Heart right ventricle (tissue), 16 donors: ENCODE results near the gene GNB1L. TPM values are rescaled to one million over a fixed set of nuclear protein-coding genes. Genes with fewer than 3 reads are reported as not detected.

Experiments used
- ATAC-seq, 8 donors: fragments of 200-7000 bp; cut with Tn5 transposase; one replicate each; pipeline ENCODE4 v1.9.1; 2020; ENCODE audit warnings: mild to moderate bottlenecking in 8 of 8, moderate library complexity in 8 of 8, moderate number of reproducible peaks in 1 of 8
- DNase-seq, 2 donors: peaks; one replicate each; pipeline ENCODE4 v3.0.0-alpha.2; 2020
- H3K27ac ChIP-seq, 10 donors: fragments of 200-600 bp; sonication (generic) in 2 of 10; one replicate each; pipeline versions ENCODE4 v1.5.0 to v1.8.0; 2020 to 2022; ENCODE audit warnings: mild to moderate bottlenecking in 3 of 10
- H3K27me3 ChIP-seq, 7 donors: fragments of 200-600 bp; one replicate each; pipeline ENCODE4 v1.8.0; 2021 to 2022; ENCODE audit warnings: mild to moderate bottlenecking in 2 of 7
- H3K36me3 ChIP-seq, 9 donors: fragments of 200-600 bp; sonication (generic) in 1 of 9; one replicate each; pipeline versions ENCODE4 v1.5.0 to v1.8.0; 2020 to 2022; ENCODE audit warnings: mild to moderate bottlenecking in 2 of 9
- H3K4me1 ChIP-seq, 9 donors: fragments of 200-600 bp; sonication (generic) in 1 of 9; one replicate each; pipeline versions ENCODE4 v1.5.0 to v1.8.0; 2020 to 2022; ENCODE audit warnings: mild to moderate bottlenecking in 4 of 9
- H3K4me3 ChIP-seq, 10 donors: fragments of 200-600 bp; sonication (generic) in 2 of 10; one replicate each; pipeline versions ENCODE4 v1.5.0 to v1.8.0; 2020 to 2022; ENCODE audit warnings: mild to moderate bottlenecking in 7 of 10, moderate library complexity in 2 of 10
- H3K9me3 ChIP-seq, 11 donors: fragments of 200-600 bp in 10 of 11; sonication (generic) in 2 of 11; one replicate each; pipeline versions ENCODE4 v1.5.0 to v1.8.0; 2013 to 2022; ENCODE audit warnings: mild to moderate bottlenecking in 2 of 11, control low read depth in 1 of 11, moderate library complexity in 1 of 11
- WGBS, 2 donors: extraction: QIAGEN DNeasy Blood & Tissue Kit; methylation state at CpG; one replicate each; pipeline ENCODE4 v1.1.7; 2013; ENCODE audit warnings: inconsistent platforms in 1 of 2; 5-methylcytosine and 5-hydroxymethylcytosine counted together
- intact Hi-C, 10 donors: fragments of 100-400 bp; cut with DNase I; formaldehyde crosslinking; loops; one replicate each; pipeline versions ENCODE4 v1.11.1 to v1.14.2; 2022
- polyA plus RNA-seq, 2 donors: library from polyadenylated mRNA; stranded (reverse); fragments of 200-250 nt; gene quantifications; one replicate each; pipeline ENCODE4 v1.2.3, GENCODE V29; 2013
- total RNA-seq, 10 donors: library from RNA; stranded (reverse); fragmentation: NEBNext Ultra II Directional in 3 of 10; extraction: Animal tissue kit (Norgen Biotek cat#: 25700) in 3 of 10; gene quantifications; one replicate each; pipeline versions ENCODE4 v1.2.1 to v1.2.4, GENCODE V29; 2021 to 2023
- TF ChIP-seq, protein P1 (sequence below), 9 donors: fragments of 200-600 bp; sonication (generic) in 2 of 9; IDR thresholded peaks; one replicate each; pipeline versions ENCODE4 v1.5.0 to v1.8.0; 2021 to 2022; ENCODE audit warnings: antibody characterized with exemption in 9 of 9, mild to moderate bottlenecking in 5 of 9, moderate library complexity in 1 of 9
- donor health status: Arrhythmogenic right ventricular cardiomyopathy.
- donor health status: ischemic (EF 13 %, LVEDD 7.1; RV severe dilation, severe dysfunction).
- donor health status: healthy with polysubstance abuse.
- donor health status: DM: no; HTN: yes; CAD: no.
- donor health status: DM: no; HTN: no; CAD: no.
- donor health status: ischemic (EF 25% LVEDD 6.9; RV normal size, moderate dysfunction).
- donor health status: ischemic (EF 25% LVEDD 5.7; RV mildly dilated, moderate dysfunction).
- donor health status: healthy.
- donor health status: DM: yes; HTN: yes; CAD: no.
- donor health status: Ischemic cardiomyopathy.
- donor health status: ischemic (EF 35%, LVEDD 5.7; RV mildly dilated, moderate dysfunction).
- donor health status: nonischemic (EF 11% LVEDD 7.7; RV severe dilation, severe dysfunction).
- donor health status: DM: yes; HTN: yes; CAD: no.
- donor health status: PGD.
- donor health status: ischemic (EF 29% LVEDD 5.4; RV normal size, mild dysfunction).
- donor health status: nonischemic (EF 23%, LVEDD 6.1; RV moderate dilation, normal function).

Gene GNB1L
- total and polyA plus RNA-seq, 12 donors, result 0.76 to 9.3 (median 1.9) TPM

DNA sequence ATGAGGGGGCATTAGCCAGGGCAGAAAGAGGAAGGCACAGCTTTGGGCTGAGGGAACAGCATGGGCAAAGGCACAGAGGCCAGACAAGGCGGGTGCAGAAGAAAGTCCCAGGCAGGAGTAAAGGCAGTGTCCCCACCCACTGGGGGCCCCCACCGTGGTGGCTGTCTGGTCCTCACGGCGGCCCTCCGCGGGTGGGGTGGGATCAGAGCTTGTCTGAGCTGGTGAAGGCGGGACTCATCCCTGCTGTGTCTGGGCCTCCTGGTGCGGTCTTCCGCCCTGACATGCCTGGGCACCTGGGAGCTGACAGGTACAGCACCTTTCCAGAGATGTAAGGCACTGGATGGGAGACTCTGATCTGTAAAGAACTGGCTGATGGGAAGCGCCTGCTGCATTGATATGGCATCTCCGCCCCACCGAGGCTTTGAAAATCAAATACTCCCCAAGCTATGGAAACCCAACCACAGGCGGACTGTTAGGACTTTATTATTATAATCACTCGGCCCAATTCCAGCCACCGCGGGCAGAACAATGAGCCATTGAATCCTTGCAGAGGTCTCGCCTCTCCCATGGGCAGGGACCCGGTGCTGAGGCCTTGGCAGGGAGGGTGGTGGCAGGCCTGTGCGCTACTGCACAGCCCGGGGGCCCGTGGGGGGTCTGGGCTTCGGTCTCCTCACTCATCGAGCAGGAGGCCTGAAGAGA, 14.2 kb upstream of the GNB1L start:
- H3K36me3 ChIP-seq, result no peaks in the 10 kb centered on the region
- no peak for ATAC-seq
- intact Hi-C loops, result loop anchor here in 1 of 10 donors (5.0 kb wide), 1 partner anchor 38 kb away; no protein-coding TSS in a partner anchor
- H3K27ac ChIP-seq, result no peak overlapping the region
- H3K4me3 ChIP-seq, result no peak overlapping the region
- no peak for DNase-seq
- 78 to 81% methylated on average over 23 of the region's 23 CpGs for WGBS, 2 donors
- H3K4me1 ChIP-seq, result peaks cover 0 to 4% (median 0%) of the 10 kb centered on the region in 9 donors
- TF ChIP-seq, protein P1, sequence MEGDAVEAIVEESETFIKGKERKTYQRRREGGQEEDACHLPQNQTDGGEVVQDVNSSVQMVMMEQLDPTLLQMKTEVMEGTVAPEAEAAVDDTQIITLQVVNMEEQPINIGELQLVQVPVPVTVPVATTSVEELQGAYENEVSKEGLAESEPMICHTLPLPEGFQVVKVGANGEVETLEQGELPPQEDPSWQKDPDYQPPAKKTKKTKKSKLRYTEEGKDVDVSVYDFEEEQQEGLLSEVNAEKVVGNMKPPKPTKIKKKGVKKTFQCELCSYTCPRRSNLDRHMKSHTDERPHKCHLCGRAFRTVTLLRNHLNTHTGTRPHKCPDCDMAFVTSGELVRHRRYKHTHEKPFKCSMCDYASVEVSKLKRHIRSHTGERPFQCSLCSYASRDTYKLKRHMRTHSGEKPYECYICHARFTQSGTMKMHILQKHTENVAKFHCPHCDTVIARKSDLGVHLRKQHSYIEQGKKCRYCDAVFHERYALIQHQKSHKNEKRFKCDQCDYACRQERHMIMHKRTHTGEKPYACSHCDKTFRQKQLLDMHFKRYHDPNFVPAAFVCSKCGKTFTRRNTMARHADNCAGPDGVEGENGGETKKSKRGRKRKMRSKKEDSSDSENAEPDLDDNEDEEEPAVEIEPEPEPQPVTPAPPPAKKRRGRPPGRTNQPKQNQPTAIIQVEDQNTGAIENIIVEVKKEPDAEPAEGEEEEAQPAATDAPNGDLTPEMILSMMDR (IDR thresholded peaks at IDR 0.05), result no peak
- H3K9me3 ChIP-seq, result no peaks in the 10 kb centered on the region
- no peaks in the 10 kb centered on the region for H3K27me3 ChIP-seq

DNA sequence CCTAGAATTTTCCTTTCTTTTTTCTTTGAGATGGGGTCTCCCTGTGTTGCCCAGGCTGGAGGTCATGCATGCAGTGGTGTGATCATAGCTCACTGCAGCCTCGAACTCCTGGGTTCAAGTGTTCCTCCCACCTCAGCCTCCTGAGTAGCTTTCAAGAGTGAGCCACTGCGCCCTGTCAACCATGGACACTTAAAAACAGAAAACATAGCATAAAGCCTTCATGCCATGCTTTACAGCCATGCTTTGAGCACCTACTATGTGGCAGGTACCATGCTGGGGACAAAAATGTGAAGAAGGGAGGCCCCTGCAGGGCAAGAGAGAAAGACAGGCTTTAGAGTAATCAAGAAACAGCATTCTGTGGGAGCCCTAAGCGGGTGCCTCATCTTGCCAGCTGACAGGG, 13.7 kb upstream of the GNB1L start:
- no peak for ATAC-seq
- Histone ChIP-seq H3K4me1 (no peaks in the 10 kb centered on the region), H3K36me3 (no peaks in the 10 kb centered on the region), H3K9me3 (no peaks in the 10 kb centered on the region), H3K27me3 (no peaks in the 10 kb centered on the region), H3K27ac (no peak overlapping the region), H3K4me3 (no peak overlapping the region)
- intact Hi-C loops, result loop anchor here in 1 of 10 donors (5.0 kb wide), 1 partner anchor 39 kb away; no protein-coding TSS in a partner anchor
- TF ChIP-seq, protein P1 (IDR thresholded peaks at IDR 0.05), result no peak
- no peak for DNase-seq
- 95% methylated on average over 3 of the region's 3 CpGs for WGBS, 2 donors

DNA sequence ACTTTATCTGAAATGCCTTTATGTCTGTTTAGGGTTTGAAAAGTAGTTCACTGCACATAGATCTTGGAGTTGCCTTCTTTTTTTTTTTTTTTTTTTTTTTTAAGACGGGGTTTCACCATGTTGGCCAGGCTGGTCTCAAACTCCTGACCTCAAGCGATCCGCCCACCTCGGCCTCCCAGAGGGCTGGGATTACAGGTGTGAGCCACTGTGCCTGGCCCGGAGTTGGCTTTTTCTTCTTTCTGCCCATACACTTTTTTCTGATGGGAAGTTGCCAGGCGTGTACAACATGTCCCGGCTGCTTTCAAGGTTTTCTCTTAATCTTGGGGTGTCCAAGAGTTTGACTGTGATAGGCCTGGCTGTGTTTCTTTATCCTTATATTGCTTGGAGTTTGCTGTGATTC, 12.9 kb upstream of the GNB1L start:
- no peaks in the 10 kb centered on the region for H3K4me1 ChIP-seq
- 88 to 91% methylated on average over 7 of the region's 7 CpGs for WGBS, 2 donors
- DNase-seq (no peak), ATAC-seq (no peak)
- TF ChIP-seq, protein P1 (IDR thresholded peaks at IDR 0.05), result no peak
- no peaks in the 10 kb centered on the region for H3K9me3 ChIP-seq
- intact Hi-C loops, result loop anchor here in 1 of 10 donors (5.0 kb wide), 1 partner anchor 40 kb away; no protein-coding TSS in a partner anchor
- no peaks in the 10 kb centered on the region for H3K36me3 ChIP-seq
- no peak overlapping the region for H3K27ac ChIP-seq
- no peaks in the 10 kb centered on the region for H3K27me3 ChIP-seq
- no peak overlapping the region for H3K4me3 ChIP-seq

DNA sequence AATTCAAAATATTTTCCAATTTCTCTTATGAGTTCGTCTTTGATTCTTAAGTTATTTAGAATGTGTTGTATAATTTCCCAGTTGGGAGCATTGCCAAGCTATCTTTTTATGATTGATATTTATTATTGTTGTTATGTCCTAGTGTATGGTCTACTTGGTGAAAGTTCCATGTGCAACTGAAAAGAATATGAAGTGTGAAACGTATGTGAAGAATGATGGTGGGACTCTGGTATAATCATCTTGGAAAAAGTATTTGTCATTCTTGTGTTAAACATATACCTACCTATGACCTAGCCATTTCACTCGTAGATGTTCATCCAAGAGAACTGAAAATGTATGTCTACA, 12.0 kb upstream of the GNB1L start:
- no peaks in the 10 kb centered on the region for H3K4me1 ChIP-seq
- ATAC-seq, result no peak
- DNase-seq, result no peak
- TF ChIP-seq, protein P1 (IDR thresholded peaks at IDR 0.05), result no peak
- no peak overlapping the region for H3K27ac ChIP-seq
- H3K36me3 ChIP-seq, result no peaks in the 10 kb centered on the region
- H3K9me3 ChIP-seq, result no peaks in the 10 kb centered on the region
- H3K27me3 ChIP-seq, result no peaks in the 10 kb centered on the region
- WGBS, 2 donors, result 93 to 95% methylated on average over 3 of the region's 3 CpGs
- no peak overlapping the region for H3K4me3 ChIP-seq
- intact Hi-C loops, result loop anchor here in 1 of 10 donors (5.0 kb wide), 1 partner anchor 41 kb away; no protein-coding TSS in a partner anchor
